ENCODE results near the gene ATXN2.

- no peak for TF ChIP-seq CTCF (IDR thresholded peaks at IDR 0.05)
- TF ChIP-seq POLR2A (IDR thresholded peaks at IDR 0.05): no peak
Measured at GRCh38 chr12:111645433-111645832, 46.3 kb upstream of the ATXN2 start.
